HUES6 (cell line): Measurements from ENCODE around the gene UPK3BL1.
A peak's percentile ranks its signal among the peaks of the same experiment; 100 is the strongest.
"Not testable (repeated sequence)": the region's sequence is repeated elsewhere in the genome, so short reads cannot be mapped to it uniquely, and the experiment has no call there.

Experiments used
- H3K27ac ChIP-seq: 2 replicates; pipeline ENCODE4 v1.7.0; 2013; ENCODE audit warnings: low read depth, mild to moderate bottlenecking, low read length, inconsistent platforms
- H3K27me3 ChIP-seq: 2 replicates; pipeline ENCODE4 v1.6.1; 2013; ENCODE audit warnings: low read length; ENCODE audit not compliant: control insufficient read depth, insufficient read depth
- H3K36me3 ChIP-seq: 2 replicates; pipeline ENCODE4 v1.6.1; 2013; ENCODE audit warnings: low read length; ENCODE audit not compliant: control insufficient read depth, insufficient read depth
- H3K4me1 ChIP-seq: 2 replicates; pipeline ENCODE4 v1.6.1; 2013; ENCODE audit warnings: low read length; ENCODE audit not compliant: control insufficient read depth, insufficient read depth
- H3K4me3 ChIP-seq: 2 replicates; pipeline ENCODE4 v1.5.1; 2013; ENCODE audit warnings: low read depth, low read length
- H3K9ac ChIP-seq: one replicate; pipeline ENCODE4 v1.6.1; 2013; ENCODE audit warnings: mild to moderate bottlenecking, low read length
- H3K9me3 ChIP-seq: 2 replicates; pipeline ENCODE4 v1.6.1; 2013; ENCODE audit warnings: low read depth, low read length; ENCODE audit not compliant: control insufficient read depth, insufficient read depth

Gene UPK3BL1

DNA sequence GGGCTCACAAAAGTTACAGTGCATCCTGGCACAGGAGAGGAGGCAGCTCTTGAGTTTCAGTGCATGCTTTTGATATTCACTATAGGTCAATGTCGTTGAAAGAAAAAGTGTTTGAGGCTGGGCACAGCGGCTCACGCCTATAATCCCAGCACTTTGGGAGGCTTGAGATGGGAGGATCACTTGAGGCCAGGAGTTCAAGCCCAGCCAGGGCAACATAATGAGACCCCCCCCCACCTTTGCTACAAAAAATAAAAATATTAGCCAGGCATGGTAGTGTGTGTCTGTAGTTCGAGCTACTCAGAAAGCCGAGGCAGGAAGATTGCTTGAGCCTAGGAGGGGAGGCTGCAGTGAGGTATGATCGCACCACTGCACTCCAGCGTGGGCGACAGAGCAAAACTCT is 24.5 kb downstream of the UPK3BL1 start:
- H3K27me3 ChIP-seq: not testable (repeated sequence)

DNA sequence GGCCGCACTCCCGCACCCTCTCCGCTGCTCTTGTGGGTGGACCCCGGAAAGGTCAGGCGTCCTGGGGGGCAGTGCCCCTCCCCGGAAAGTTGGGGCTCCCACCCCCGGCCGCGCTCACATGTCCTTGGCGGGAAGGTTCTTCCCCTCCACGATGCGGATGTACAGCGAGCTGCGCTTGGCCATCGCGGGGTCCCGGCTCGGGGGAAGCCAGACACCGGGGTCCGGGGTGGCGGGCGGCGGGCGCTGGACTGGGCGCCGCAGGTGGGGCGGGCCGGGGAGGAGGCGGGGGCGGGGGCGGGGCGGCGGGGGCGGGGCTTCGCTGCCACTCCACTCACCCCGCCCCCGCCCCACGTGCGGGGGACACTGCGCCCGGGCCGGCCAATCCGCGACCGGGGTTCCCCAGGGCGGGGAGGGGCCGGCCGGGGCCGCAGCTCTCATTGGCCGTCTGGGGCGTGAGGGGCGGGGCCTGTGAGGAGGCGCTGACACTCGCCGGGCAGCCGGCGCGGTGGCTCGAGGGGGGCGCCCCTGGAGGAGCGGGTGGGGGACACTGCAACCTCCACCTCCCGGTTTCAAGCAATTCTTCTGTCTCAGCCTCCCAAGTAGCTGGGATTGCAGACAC is 26.0 kb downstream of the UPK3BL1 start, which contains the start of gene RASA4:
Gene RASA4 (minus strand): TSS at position 250 of the 619 bp plus-strand sequence. CDS start 67 bp downstream, at position 183.
- not testable (repeated sequence) for H3K36me3 ChIP-seq, H3K27me3 ChIP-seq, H3K9ac ChIP-seq, H3K9me3 ChIP-seq, H3K27ac ChIP-seq, H3K4me1 ChIP-seq
- H3K4me3 ChIP-seq: peak within 1 kb of the TSS; percentile 47; the same call in 1 of the 2 replicates

More for the DNA sequence above, 24.5 kb downstream of the UPK3BL1 start:
- not testable (repeated sequence) for H3K36me3 ChIP-seq, H3K4me3 ChIP-seq, H3K4me1 ChIP-seq, H3K27ac ChIP-seq, H3K9me3 ChIP-seq, H3K9ac ChIP-seq

DNA sequence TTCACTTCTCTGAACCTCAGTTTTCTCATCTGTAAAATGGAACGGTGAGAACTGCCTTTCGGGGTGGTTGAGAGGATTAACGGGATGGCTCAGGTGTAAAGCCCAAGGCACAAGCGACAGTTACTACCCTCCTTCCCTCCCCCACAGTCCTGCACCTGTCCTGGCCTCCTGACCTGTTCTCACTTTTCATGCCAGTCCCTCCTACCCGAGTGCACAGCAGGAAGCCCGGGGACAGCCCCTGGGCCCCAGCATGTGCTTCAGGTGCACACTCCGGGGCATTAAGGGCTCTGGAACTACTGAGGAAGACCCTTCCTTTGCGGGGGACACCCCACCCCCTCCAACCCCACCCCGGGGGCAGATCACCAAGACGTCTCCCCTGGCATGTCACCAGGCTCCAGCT is 26.7 kb downstream of the UPK3BL1 start:
- not testable (repeated sequence) for H3K9ac ChIP-seq, H3K9me3 ChIP-seq, H3K27me3 ChIP-seq, H3K4me3 ChIP-seq, H3K36me3 ChIP-seq, H3K27ac ChIP-seq, H3K4me1 ChIP-seq

DNA sequence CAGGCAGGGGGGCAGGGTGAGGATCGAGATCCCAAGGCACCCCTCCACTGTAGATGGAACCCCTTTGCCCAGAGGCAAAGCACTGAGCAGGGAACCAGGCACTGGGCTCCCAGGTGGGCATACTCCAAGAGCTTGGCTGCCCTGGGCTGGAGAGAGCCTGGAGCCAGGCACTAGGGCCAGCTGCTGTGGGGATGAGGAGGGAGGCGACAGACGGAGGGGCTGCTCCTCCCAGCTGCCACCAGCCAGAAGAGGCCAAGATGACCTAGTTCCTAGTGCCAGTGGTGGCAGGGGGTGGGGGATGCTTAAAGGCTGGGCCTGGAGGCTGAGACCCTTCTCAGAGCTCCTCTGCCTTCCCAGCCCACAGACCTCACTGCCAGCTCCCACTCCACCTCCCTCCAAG is 27.7 kb downstream of the UPK3BL1 start:
- not testable (repeated sequence) for H3K27ac ChIP-seq, H3K4me3 ChIP-seq, H3K27me3 ChIP-seq, H3K4me1 ChIP-seq, H3K36me3 ChIP-seq, H3K9me3 ChIP-seq, H3K9ac ChIP-seq

DNA sequence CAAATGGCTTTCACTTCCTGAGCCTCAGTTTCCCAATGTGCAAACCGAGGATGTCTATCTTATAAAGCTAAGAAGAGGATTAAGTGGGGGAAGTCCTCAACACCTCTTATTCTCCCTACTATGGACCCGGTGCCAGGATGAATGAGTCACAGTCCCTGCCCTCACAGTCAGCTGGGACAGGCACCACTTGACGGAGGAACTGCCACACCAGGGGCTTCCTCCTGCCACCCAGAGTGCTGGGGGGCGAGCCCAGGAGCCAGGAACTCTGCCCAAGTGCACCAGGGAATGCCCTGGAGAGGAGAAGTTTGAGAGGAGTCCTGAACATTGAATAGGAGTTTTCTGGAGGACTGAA is 28.3 kb downstream of the UPK3BL1 start:
- not testable (repeated sequence) for H3K9me3 ChIP-seq, H3K4me3 ChIP-seq, H3K36me3 ChIP-seq, H3K4me1 ChIP-seq, H3K27ac ChIP-seq, H3K9ac ChIP-seq, H3K27me3 ChIP-seq

DNA sequence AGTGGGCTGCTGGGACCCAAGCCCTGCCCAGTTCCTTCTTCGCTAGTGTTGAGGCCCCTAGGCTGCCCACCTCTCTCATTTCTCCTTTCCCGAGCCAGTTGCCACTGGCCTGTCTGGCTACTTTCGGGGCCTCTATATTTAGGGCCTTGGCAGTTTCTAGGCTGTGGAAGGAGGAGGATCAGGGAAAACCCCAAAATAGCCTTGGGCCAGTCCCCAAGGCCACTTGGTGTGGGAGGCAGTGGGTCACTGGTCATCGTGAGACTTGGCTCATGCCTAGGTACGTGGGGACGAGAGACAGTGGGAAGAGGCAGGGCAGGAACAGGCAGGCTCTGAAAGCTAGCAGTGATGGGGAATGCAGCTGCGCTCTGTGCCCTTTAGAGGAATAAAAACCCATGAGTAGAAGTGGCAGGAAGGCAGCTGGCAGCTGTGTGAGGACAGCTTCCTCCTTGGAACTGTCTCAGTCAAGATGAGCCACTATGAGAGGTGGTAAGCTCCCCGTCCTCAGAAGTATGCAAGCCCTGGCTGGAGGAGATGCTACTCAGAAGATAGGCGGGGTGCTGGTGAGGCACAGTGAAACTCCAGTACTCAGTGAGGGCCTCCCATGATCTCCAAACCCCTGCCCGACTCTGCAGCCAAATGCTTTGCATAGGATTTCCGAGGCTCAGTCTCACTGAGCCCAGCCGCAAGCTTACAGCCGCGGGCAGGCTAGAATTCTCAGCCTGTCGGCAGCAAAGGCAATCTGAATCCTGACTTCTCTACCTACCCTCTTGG is 28.8 kb downstream of the UPK3BL1 start:
- H3K4me3 ChIP-seq, H3K27ac ChIP-seq, H3K4me1 ChIP-seq, H3K36me3 ChIP-seq, H3K9me3 ChIP-seq, H3K9ac ChIP-seq, H3K27me3 ChIP-seq: not testable (repeated sequence)

DNA sequence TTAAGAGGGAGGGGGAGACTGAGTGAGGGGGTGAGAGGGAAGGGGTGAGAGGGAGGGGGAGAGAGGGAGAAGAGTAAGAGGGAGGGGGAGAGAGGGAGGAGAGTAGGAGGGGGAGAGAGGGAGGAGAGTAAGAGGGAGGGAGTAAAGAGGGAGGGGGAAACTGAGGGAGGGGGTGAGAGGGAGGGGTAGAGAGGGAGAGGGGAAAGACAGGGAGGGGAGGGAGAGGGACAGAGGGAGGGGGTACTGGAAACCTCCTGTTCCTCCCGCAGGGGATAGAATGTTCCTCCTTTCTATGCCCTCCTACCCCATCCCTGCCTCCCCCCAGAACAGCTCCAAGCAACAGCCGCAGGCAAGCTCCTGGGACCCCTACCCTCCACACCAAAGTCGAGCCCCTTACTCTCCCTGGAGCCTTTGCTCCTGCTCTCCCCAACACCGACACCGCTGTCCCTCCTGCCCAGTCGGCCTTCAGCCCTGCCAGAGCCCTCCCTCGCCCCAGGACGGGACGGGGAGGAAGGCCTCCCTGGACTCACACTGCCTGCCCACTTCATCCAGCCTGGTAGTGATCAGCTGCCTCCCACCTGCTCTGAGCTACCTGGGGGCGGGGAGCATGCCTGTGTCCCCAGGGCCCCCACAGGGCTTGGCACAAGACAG is 30.8 kb downstream of the UPK3BL1 start:
- not testable (repeated sequence) for H3K27me3 ChIP-seq, H3K9ac ChIP-seq, H3K36me3 ChIP-seq, H3K9me3 ChIP-seq, H3K27ac ChIP-seq, H3K4me1 ChIP-seq, H3K4me3 ChIP-seq

DNA sequence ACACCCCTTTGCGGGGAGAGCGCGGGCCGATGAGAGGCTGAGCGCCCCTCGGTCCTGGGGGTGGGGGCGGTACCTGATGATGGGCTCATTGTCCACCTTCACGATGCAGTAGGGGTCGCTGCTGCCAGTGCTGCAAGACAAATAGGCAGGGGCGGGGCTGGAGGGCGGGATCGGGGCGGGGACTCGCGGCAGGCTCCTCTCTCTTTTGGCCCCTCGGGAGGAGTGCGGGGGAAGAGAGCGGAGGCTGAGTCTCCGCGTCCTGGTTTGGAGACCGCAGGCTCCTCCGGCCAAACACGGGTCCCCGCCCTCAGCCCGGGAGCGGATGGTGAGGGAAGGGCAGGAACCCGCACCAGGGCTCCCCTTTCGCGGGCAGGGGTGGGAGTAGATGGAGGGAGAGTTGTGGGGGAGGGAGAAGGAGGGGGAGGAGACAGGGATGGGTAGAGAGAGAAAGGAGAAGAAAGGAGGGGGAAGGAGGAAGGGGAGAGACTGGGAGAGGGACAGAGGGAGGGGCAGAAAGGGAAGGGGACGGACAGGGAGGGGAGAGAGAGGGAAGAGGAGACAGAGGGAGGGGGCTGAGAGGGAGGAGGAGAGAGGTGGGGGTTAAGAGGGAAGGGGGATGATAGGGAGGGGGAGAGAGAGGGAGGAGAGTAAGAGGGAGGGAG is 31.4 kb downstream of the UPK3BL1 start:
- not testable (repeated sequence) for H3K27me3 ChIP-seq, H3K9ac ChIP-seq, H3K36me3 ChIP-seq, H3K9me3 ChIP-seq, H3K27ac ChIP-seq, H3K4me3 ChIP-seq, H3K4me1 ChIP-seq

DNA sequence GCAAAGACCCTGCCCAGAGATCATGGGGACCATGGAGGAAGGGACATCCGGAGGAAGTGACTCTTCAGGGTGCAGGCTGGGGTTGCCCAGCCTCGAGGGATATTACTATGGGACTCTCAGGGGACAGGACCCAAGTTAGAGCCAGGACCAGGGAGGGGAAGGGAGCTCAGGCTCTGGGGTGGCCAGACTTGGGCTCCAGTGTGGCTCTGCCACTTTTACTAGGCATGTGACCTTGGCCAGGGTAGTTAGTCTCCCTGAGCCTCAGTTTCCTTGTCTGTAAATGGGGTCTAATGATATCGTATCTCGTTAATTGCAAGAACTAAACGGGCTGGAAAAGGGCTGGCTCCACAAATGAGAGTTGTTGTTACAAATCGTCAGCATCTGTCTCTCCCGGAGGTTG is 32.1 kb downstream of the UPK3BL1 start:
- not testable (repeated sequence) for H3K9ac ChIP-seq, H3K27me3 ChIP-seq, H3K4me3 ChIP-seq

DNA sequence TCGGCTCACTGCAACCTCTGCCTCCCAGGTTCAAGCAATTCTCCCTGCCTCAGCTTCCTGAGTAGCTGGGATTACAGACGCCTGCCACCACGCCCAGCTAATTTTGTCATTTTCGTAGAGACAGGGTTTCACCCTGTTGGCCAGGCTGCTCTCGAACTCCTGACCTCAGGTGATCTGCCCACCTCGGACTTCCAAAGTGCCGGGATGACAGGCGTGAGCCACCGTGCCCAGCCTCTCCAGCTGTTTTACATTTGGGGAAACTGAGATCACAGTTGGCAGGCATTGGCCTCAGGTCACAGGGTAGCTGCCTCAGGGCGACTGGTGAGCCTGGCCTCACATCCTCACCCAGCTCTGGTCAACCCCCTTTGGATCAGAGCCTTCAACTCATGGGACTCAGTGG is 32.9 kb downstream of the UPK3BL1 start:
- not testable (repeated sequence) for H3K4me1 ChIP-seq, H3K9ac ChIP-seq, H3K36me3 ChIP-seq, H3K4me3 ChIP-seq, H3K27ac ChIP-seq, H3K9me3 ChIP-seq, H3K27me3 ChIP-seq

More for the DNA sequence above, 32.1 kb downstream of the UPK3BL1 start:
- H3K9me3 ChIP-seq, H3K4me1 ChIP-seq, H3K27ac ChIP-seq, H3K36me3 ChIP-seq: not testable (repeated sequence)

DNA sequence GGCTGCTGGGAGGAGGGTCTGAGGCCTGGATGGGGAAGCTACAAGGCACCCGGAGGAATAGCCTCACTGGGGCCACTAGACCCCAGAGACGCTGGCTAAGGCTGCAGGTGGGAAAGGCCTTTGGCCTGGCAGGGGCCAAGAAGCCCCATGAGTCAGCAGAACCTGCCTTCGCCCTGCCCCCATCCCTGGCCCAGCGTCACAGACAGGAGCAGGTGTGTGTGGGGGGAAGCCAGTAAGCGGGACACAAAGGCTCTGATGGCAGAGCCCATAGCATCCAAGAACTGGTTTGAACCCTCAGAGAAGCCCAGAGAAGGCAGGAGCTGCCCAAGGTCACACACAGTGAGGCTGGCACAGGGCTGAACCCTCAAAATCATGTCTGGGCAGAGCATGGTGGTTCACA is 35.7 kb downstream of the UPK3BL1 start:
- not testable (repeated sequence) for H3K9ac ChIP-seq, H3K36me3 ChIP-seq, H3K27me3 ChIP-seq, H3K4me1 ChIP-seq, H3K9me3 ChIP-seq, H3K4me3 ChIP-seq, H3K27ac ChIP-seq
